Stimulated activated naive CD8-positive, alpha-beta T cell treated with anti-CD3 and anti-CD28 coated beads, Interleukin-15, Interleukin-2, amounts not matched to agents 100 U/mL and 50 U/mL, for 24 hours (primary cell): ENCODE results near the gene PCLO.
A peak's percentile ranks its signal among the peaks of the same experiment; 100 is the strongest.

ENCODE experiments used
- ATAC-seq: fragments of 150-1000 bp; cut with Tn5 transposase; one replicate; pipeline ENCODE4 v1.10.0; 2021
- DNase-seq: peaks from one replicate; pipeline ENCODE4 v3.0.0; 2021

The PCLO gene

DNA sequence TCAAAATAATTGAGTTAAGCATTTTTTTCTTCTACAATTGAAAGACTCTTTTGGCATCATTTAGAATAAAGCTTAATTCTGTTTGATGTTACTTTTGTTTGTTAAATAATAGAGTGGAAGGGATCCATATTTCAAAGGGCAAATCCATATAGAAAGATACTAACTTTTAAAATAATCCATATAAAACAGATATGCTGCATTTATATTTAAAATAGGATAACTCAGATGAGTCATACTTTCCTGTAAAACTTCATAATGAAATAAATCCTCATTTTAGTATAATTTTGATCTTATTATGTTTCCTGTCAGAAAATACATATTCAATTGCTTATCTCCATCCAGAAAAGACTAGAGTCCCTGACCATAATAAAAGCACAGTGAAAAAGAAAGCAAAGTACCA is 323.6 kb downstream of the PCLO start:
- no peak for ATAC-seq
- no peak for DNase-seq

- ATAC-seq (no peak), DNase-seq (no peak)
Observed at GRCh38 chr7:82838314-82838713, 324.4 kb downstream of the PCLO start.

DNA sequence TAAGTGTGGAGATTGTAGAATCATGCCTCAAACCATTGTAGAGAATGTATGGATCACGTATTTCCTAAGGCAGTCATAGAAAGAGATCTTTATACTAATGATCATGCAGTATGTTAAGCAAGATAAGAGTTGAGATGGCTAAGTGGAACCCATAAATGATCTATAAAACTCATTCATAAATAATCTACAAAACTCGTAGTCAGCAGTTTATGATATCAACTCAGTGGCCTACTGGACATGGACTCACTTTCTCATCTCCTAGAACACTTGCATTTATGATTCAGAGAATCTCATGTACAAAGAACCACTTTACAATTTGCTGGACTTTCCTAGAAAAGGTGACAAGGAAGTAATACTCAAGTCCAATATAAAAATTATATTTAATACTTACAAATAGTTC is 339.6 kb downstream of the PCLO start:
- DNase-seq (no peak), ATAC-seq (no peak)

DNA sequence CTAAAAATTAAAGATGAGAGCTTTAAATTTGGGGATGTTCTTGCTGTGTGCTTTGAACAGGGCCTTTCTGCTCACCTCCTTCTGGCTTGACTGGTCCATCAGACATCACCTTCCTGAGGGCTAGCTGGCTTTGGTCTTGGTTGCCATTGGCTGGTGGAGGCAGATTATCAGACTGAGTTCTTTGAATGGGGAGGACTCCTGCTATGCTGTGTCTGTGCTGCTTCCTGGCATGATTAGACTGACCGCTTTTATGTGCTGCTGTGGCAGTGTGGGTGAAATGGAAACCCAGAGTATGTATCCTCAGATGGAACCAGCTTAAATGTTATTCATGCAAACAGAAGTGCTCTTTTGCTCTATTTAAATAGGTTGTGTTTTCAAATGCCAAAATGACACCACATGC is 341.6 kb downstream of the PCLO start:
- no peak for DNase-seq
- no peak for ATAC-seq

GRCh38 chr7:82818171-82818570 is 344.5 kb downstream of the PCLO start:
- ATAC-seq (no peak), DNase-seq (no peak)

DNA sequence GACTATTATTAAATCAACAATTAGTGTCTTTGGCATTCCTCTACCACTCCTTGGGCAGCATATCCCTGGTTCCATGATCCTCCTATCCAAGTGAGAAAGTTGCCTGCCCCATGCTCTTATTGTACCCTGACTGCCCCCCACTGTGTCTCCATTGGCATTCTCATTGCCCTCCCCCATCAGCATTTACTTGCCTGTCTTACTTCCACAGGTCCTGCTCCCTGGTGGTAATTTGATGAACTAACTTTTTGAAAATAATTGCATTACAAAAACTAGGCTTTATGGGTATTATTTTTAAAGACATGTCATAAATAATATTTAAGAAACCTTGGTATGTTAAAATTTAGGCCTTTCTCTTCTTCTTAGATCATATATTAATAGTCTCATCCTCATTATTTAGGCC is 346.4 kb downstream of the PCLO start:
- DNase-seq (no peak), ATAC-seq (no peak)

GRCh38 chr7:82810558-82811259 is 352.0 kb downstream of the PCLO start:
- DNase-seq = no peak
- ATAC-seq = no peak

DNA sequence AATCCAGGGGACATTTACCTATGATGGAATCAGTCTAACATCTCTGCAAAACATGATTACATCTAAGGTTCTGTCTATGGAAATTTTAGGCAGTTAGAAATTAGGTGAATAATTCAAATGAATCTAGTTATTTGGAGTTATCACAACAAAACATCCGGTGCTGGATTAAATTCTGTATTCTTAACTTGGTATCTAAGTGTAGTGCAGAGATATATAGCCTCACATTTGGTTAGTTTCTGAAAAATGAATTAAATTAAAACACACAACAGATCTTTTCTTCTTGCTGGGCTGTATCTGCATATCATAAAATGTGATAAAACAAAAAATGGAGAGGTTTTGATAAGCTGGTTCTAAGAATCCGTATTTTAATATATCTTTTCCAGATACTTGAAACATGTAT is 354.1 kb downstream of the PCLO start:
- DNase-seq (no peak), ATAC-seq (no peak)

- DNase-seq = no peak
- no peak for ATAC-seq
Observed at GRCh38 chr7:82805527-82805960, 357.1 kb downstream of the PCLO start.

DNA sequence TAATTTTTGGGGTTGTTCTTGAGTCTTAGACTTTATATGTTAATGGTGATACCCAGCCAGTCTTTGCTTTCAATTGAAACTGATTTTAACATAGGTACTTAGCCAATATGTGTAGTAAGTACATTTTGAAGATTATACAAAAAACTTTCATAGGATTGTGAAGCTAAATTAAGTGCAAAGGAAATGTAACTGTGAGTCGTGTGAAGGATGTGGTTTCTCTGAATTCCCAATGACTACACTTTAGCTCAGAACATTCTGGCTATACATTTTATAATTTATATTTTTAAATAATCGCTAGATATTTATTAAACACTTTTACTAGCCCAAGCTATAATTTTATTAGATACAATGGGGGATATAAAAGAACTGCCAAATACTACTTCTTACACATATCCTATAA is 359.3 kb downstream of the PCLO start:
- DNase-seq = no peak

GRCh38 chr7:82789883-82790609 is 372.6 kb downstream of the PCLO start:
- no peak for ATAC-seq
- DNase-seq = no peak

More for the DNA sequence above, 359.3 kb downstream of the PCLO start:
- ATAC-seq = no peak

GRCh38 chr7:82778021-82778420 is 384.7 kb downstream of the PCLO start:
- DNase-seq (no peak), ATAC-seq (no peak)

DNA sequence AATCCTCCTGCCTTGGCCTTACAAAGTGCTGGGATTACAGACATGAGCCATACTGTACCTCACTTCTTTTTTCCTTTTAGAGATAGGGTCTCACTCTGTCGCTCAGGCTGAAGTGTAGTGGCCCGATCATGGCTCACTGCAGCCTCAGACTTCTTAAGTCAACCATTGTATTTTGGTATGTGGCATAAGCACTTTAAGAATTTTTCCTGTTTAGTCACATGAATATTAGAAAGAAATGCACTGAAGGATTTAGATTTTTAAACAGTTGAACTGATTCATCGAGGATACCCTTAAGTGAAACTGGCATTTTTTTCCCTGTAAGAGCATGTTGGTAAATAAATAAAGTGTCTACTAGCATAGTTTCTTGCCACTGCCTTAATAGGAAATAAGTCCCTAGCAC is 399.8 kb downstream of the PCLO start:
- ATAC-seq = no peak

DNA sequence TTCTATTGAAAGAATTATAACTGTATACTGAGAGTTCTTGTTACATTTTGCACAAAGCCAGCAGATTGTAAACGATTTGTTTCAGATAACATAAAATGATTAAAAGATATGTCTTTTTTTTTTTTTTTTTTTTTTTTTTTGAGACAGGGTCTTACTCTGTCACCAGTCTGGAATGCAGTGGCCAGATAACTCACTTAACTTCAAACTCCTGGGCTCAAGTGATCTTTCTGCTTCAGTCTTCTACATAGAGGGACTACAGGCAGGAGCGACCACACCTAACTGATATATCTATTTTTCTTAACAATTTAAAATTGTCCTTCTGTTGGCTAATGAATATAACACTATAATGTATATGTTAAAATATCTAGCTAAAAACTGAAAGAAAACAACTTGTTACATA is 401.9 kb downstream of the PCLO start:
- no peak for ATAC-seq

More for the DNA sequence above, 399.8 kb downstream of the PCLO start:
- DNase-seq = no peak

DNA sequence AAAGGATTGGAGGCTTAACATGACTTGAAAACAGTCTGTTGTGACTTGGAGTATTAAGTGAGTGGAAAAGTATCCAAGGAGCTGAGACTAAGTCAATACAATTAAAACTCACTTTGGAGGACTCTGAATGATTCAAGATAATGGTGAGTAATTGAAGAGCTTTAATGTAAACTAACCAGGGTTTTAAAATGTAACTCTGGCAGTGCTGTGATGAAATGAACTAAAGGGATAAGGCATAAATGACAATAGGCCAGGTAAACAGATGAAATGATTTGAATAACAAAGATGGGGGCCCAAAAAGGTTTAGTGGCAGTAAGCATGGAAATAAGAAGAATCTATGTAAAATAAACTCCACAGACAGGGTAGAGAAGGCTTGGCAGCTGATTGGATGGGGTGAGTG is 402.6 kb downstream of the PCLO start:
- DNase-seq (no peak), ATAC-seq (no peak)

More for the DNA sequence above, 401.9 kb downstream of the PCLO start:
- no peak for DNase-seq

DNA sequence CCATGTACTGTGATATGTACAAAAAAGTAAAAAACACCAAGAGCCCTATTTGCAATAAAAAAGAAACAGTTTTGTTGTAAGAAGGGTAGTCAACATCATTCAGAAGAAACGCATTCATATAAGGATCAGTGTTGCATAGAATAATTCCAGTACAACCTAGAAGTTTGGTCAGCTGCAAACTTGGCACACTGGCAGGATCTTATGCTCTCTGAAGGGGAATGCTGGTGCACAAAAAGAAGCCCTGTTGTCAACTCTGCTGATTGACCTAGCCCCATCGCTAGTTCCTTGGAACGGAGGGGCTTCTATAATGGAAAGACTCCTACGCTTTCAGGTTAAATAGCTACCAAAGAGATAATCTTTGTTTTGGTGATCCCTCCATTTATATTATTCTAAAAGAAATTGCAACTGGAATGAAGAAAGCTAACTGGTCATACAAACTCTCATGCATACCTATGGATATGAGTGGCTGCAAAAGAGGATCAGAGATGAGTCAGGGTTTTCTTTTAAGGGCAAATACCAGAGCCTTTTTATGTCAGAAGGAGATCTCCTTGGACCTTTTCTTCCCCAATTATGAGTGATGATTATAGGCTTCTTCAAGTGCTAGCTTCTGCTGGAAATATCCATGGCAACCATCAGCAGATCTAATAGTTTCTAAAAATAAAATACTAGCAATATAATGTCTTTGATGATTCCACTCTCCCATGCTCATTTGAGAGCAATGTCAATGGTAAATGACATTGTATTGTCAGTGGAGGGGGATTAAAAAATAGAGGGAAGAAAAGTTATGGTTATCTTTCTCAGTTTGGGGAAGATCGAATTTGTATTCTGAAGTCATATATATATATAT is 406.8 kb downstream of the PCLO start:
- ATAC-seq (no peak), DNase-seq (no peak)

GRCh38 chr7:82750007-82750406 is 412.7 kb downstream of the PCLO start:
- ATAC-seq = no peak
- no peak for DNase-seq

- ATAC-seq (no peak), DNase-seq (no peak)
Observed at GRCh38 chr7:82745820-82746219, 416.9 kb downstream of the PCLO start.

DNA sequence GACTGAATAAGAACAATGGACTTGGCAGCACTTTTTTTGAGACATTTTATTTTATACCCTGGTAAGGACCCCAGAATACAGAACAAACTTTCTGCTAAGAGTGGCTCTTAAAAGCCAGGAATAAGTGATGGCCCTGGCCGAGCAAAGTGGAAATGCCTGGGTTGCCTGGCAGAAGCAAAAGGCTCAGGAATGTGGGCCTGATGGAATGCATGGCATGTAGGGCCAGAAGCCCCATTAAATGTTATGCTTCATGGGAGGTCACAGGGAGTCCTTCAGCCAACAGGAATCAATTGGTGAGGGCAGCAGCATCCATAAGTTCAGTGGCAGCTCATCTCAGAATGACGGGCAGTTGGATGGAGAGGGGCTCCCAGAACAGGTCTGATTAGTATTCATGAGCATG is 417.6 kb downstream of the PCLO start:
- no peak for DNase-seq
- ATAC-seq = no peak

DNA sequence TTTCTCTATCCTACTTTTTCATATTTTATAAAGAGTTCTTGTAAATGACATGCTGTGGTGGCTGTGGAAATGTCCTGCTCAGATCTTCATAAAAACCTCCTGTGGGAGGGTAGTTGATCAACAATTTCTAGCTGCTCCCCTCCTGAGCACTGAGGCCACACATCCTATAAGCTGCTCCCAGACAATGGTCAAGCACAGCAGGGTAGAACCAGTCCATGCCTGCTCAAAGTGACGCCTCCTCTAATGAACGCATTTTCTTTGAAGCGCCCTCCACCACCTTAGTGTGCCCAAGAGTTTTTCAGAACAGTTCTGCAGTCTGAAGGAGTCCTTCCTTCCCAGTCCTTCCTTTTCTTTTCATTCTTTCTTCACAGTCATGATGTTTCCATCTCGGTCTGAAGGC is 420.5 kb downstream of the PCLO start:
- DNase-seq (no peak), ATAC-seq (no peak)

GRCh38 chr7:82741493-82741892 is 421.2 kb downstream of the PCLO start:
- DNase-seq (no peak), ATAC-seq (no peak)

- ATAC-seq (no peak), DNase-seq (peak; percentile 16)
Observed at GRCh38 chr7:82740246-82740848, 422.3 kb downstream of the PCLO start.

DNA sequence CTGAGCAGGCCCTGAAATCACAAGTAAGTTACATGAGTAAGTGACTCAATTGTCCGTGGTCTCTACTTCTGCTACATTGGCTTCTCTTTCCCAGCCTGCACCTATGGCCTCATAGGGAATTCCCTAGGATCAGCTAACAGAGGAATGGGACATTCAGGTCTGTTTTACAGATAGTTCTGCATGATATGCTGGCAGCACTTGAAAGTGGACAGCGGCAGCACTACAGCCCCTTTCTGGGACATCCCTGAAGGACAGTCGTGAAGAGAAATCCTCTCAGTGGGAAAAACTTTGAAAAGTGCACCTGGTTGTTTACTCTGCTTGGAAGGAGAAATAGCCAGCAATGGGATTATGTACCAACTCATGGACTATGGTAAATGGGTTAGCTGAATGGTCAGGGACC is 426.1 kb downstream of the PCLO start:
- ATAC-seq (no peak), DNase-seq (no peak)
